GM21381 (cell line): ENCODE data around the gene TMEM52.
"Not testable (repeated sequence)": the region's sequence is repeated elsewhere in the genome, so short reads cannot be mapped to it uniquely, and the experiment has no call there.

Source experiments
- ATAC-seq: cut with Tn5 transposase; IDR thresholded peaks from one replicate; pipeline ENCODE4 v1.9.1; 2021; ENCODE audit warnings: mild to moderate bottlenecking, moderate library complexity; ENCODE audit not compliant: unreplicated experiment

TMEM52 gene

GRCh38 chr1:1947493-1947892, 28.4 kb upstream of the TMEM52 start:
- ATAC-seq: no peak

- no peak for ATAC-seq
These were observed 27.5 kb upstream of the TMEM52 start for GRCh38 chr1:1946540-1946939.

- ATAC-seq: no peak
These were observed 26.8 kb upstream of the TMEM52 start for GRCh38 chr1:1945782-1946393.

- no peak for ATAC-seq
These were observed 24.9 kb upstream of the TMEM52 start for GRCh38 chr1:1943834-1944570.

GRCh38 chr1:1942753-1943656, 23.9 kb upstream of the TMEM52 start:
- ATAC-seq: no peak

DNA sequence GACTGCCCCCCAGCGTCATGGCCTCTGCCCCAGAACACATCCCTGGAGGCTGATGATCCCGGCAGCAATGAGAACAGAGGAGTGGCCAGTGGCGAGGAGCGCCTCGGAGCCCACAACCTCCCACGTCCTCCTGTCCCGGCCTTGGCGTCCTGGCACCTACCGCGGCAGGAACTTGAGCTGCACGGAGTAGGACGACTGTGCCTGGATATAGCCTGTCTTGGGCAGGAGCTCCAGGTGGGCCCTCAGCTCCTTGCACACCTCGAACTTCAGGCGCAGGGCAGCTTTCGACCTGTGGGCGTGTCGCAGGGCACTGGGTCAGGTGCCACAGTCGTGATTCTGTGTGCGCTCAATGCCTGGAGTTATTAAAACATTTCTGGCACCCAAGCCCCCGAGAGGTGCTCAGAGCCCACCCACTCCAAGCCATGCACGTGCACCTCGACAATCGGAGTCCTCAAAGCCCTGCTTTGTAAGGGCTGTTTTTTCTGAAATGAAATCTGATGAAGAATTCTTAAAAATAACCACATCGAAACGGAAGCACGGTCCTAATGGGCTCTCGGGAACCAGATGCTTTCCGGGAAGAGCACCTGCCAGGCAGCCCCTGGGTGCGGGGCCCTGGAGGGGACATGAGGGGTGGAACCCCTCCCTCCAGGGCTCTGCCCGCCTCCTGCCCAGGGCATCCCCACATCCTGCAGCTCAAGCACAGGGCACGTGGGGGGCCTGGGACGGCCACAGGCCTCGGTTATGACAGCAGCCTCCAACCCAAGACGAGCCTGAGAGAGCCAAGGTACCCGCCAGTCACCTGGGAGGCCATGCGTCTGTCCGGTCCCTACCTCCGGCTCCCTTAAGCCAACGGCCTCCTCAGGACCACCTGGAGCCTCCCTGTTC, 23.0 kb upstream of the TMEM52 start:
- no peak for ATAC-seq

- ATAC-seq: no peak
These were observed 22.2 kb upstream of the TMEM52 start for GRCh38 chr1:1941211-1941841.

- no peak for ATAC-seq
These were observed 21.0 kb upstream of the TMEM52 start for GRCh38 chr1:1940123-1940425.

DNA sequence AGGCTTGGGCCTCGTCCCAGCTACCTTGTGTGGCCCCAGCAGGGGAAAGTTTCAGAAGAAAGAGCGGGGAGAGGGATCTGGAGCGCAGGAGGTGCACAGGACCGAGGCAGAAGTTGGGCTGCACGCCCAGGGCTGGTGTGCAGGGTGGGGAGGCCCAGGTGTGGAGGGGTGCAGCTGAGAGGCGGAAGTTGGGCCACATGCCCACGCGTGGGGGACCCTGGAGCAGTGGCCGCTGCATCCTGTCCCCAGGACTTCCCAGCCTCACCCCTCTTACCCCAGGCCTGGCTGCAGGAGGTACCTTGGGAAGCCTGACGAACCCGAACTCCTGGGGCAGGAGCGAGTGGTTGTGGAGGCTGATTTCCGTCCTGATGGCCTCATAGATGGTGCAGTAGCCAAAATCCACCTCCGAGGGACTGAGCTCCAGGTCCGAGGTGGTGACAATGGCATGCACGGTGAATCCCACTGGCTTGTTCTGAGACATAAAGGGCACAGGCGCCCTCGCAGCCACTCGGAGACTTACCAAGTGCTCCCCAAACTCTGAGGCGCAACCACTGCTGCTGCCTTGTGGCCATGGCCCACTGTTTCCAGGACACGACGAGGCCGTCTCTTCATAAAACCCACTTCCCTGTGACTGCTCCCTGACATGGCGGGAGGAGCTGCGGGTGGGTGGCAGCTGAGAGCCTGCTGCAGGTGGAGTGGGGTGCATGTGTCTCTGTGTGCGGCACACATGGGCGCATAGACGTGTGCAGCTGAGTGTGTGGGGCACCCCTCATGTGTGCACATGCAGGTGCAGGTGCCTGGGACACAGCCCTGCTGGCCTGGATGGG, 20.4 kb upstream of the TMEM52 start:
- no peak for ATAC-seq

DNA sequence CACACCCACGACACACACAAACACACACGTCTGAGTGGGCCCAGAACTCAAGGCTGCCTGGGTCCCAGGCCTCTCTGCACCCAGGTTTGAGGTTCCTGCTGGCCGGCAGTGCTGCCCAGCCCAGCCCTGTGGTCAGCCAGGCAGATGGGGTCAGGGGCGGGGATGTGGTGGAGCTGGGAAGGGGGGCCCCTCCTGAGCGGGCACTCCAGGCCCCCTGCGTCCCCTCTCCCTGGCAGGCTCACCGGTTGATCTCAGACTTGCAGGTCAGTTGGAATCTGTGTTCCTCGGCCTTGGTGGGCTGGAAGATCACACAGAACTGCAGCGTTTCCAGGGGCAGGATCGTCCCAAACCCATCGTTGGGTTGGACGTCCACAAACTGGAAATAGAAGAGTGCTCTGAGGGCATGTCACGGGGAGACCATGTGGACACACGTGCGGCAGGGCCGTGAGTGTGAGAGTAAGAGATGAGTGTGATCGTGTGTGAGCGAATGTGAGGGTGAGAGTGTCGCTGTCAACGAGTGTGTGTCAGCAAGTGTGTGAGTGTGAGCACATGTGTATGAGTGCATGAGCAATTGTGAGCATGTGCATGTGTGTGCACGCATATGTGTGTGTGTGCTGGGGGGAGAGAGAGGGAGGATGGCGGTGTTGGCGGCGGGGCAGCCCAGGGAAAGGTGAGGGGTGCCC, 19.7 kb upstream of the TMEM52 start:
- no peak for ATAC-seq

DNA sequence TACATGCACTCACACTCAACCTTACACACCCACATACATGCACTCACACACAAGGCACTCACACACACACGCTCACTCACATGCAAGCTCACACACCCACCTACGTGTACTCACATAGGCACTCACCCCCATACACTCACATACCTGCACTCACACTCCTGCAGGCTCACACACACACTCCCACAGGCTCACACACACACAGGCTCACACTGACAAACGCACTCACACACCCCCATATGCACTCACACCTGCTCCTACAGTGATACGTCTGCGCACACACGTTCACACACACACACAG, 19.1 kb upstream of the TMEM52 start:
- no peak for ATAC-seq

- no peak for ATAC-seq
These were observed 18.6 kb upstream of the TMEM52 start for GRCh38 chr1:1937549-1938275.

DNA sequence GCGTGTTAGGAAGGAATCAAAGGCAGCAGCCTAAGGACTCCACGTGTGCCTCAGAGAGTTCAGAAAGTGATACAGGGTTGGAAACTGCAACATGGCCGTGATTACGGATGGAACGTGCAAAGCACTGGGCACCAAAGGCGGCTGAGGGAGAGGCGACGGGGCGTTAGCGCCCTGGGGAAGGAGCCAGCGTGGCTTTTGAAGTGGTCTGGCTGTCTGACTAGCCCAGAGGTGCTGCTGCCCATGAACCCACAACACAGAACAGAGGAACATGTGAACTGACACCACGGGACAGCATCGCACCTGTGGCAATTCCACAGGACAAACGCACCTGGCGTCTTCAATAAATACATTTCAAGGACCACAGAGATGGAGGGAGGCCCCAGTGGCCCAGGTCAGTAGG, 18.0 kb upstream of the TMEM52 start:
- ATAC-seq: no peak

GRCh38 chr1:1934848-1935247, 15.8 kb upstream of the TMEM52 start:
- ATAC-seq: not testable (repeated sequence)

- no peak for ATAC-seq
These were observed 10.8 kb upstream of the TMEM52 start for GRCh38 chr1:1929639-1930545.

DNA sequence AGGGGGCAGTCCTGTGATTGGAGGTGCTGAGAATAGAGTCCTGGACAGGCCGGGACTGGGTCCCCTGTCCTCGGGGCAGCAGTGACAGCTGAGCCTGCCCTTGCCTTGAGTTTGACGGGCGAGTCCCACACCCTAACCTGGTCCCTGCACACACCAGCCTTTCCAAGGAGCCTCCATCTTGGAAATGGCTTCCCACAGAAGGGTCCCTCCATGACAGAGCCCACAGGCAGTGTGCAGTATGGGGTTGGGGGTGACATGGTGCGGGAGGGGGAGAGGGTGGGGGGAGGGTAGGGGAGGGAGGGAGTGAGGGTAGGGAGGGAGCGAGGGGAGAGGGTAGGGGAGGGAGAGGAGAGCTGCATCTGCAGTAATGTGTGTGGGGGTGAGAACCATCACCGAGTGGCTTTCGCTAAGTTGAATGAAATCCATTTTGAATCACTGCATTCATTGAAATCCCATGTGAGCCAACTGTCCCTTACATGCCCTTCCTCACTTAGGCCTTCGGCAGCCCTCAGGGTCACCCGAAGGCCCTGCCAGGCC, 10.1 kb upstream of the TMEM52 start:
- ATAC-seq: no peak
